Breast epithelium (tissue), 3 donors: ENCODE results near the gene TMEM144. TPM values are rescaled to one million over a fixed set of nuclear protein-coding genes. Genes with fewer than 3 reads are reported as not detected.

ENCODE experiments used
- total RNA-seq, 3 donors: library from RNA; depleted of rRNA; stranded (reverse); fragments of >200 nt; gene quantifications; one replicate each; pipeline ENCODE4 v1.1.0, GENCODE V29; 2016

Gene TMEM144
- total RNA-seq, 3 donors from 2014 or later, result 14.7 to 50.1 (median 44.2) TPM

Other genes with a start within 250 kb of the TMEM144 start
- 10 to 100 TPM; 69.3 to 71.1 (median 70.4) TPM for gene GASK1B, start 37.5 kb upstream of the TMEM144 start, total RNA-seq